SK-N-SH treated with all-trans-retinoic acid at 6 μM for 48 hours (cell line): ENCODE measurements around the gene E2F8.

ENCODE experiments used
- ARNTL ChIP-seq: fragments of 450-650 bp; formaldehyde crosslinking; IDR thresholded peaks from 2 replicates; pipeline ENCODE4 v1.5.0; 2020; ENCODE audit warnings: low read depth, mild to moderate bottlenecking, moderate library complexity, borderline replicate concordance
- GLIS3 ChIP-seq: fragments of 250-450 bp; sonication (Bioruptor Pico); IDR thresholded peaks from 2 replicates; pipeline ENCODE4 v1.5.0; 2020; ENCODE audit warnings: mild to moderate bottlenecking, moderate library complexity
- OSR1 ChIP-seq: fragments of 250-450 bp; sonication (Bioruptor Pico); IDR thresholded peaks from 2 replicates; pipeline ENCODE4 v1.8.0; 2022; ENCODE audit warnings: moderate library complexity, mild to moderate bottlenecking, inconsistent platforms
- PATZ1 ChIP-seq: fragments of 250-450 bp; sonication (Bioruptor Pico); IDR thresholded peaks from 2 replicates; pipeline ENCODE4 v1.8.0; 2020; ENCODE audit warnings: mild to moderate bottlenecking, moderate library complexity, borderline replicate concordance
- PPARA ChIP-seq: fragments of 250-450 bp; sonication (Bioruptor Pico); IDR thresholded peaks from 2 replicates; pipeline ENCODE4 v1.5.0; 2020; ENCODE audit warnings: mild to moderate bottlenecking, borderline replicate concordance
- RARB ChIP-seq: fragments of 250-450 bp; sonication (Bioruptor Pico); IDR thresholded peaks from 2 replicates; pipeline ENCODE4 v1.8.0; 2021; ENCODE audit warnings: mild to moderate bottlenecking, moderate library complexity
- TCF4 ChIP-seq: fragments of 250-450 bp; sonication (Bioruptor Pico); IDR thresholded peaks from 2 replicates; pipeline ENCODE4 v1.8.0; 2021; ENCODE audit warnings: mild to moderate bottlenecking, moderate library complexity, borderline replicate concordance
- ZC3H10 ChIP-seq: fragments of 250-450 bp; sonication (Bioruptor Pico); IDR thresholded peaks from 2 replicates; pipeline ENCODE4 v1.5.1; 2021; ENCODE audit warnings: mild to moderate bottlenecking, moderate library complexity
- ZFP30 ChIP-seq: fragments of 450-650 bp; formaldehyde crosslinking; IDR thresholded peaks from 2 replicates; pipeline ENCODE4 v1.5.0; 2022; ENCODE audit warnings: mild to moderate bottlenecking, moderate library complexity
- TF ChIP-seq, protein P1 (sequence below): fragments of 250-450 bp; sonication (Bioruptor Pico); IDR thresholded peaks from 2 replicates; pipeline ENCODE4 v1.5.0; 2020; ENCODE audit warnings: mild to moderate bottlenecking, moderate library complexity

DNA sequence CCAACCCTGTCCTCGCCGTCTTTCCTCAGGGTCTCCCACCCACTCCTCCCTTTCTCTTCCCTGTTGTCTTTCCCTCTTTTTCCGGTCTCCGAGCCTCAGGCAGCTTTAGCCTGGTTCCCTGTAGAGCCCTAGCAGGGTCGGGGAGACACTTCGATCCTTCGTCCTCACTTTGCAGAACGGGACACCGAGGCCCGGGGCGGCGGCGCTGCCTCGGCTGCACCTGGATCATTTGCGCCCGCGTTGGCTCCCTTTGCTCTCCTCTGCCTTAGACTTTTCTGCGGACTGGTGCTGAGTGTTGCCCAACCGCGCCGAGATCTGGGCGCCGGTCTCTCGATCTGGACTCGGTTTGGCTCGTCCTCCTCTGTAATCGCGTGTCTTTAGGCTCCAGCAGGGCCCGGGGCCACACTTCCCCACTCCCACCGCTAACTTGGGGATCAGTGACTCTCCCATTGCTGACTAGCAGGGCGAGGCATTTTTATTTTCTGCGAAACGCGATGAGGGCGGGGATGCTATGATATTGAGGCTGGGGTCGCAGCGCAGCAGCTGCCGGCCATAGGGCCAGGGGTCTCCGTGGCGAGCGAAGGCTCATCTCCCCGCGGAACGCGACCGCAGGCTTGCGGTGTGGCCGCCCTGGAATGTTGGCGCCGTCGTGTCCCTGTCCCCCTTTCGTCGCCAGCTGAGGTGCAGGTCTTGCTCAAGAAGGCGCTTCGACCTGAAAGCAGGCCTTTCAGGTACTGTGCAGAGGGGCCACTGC is 1.6 kb upstream of the E2F8 start:
- TF ChIP-seq RARB (CRISPR knock-in tag), result no peak
- TF ChIP-seq, protein P1, sequence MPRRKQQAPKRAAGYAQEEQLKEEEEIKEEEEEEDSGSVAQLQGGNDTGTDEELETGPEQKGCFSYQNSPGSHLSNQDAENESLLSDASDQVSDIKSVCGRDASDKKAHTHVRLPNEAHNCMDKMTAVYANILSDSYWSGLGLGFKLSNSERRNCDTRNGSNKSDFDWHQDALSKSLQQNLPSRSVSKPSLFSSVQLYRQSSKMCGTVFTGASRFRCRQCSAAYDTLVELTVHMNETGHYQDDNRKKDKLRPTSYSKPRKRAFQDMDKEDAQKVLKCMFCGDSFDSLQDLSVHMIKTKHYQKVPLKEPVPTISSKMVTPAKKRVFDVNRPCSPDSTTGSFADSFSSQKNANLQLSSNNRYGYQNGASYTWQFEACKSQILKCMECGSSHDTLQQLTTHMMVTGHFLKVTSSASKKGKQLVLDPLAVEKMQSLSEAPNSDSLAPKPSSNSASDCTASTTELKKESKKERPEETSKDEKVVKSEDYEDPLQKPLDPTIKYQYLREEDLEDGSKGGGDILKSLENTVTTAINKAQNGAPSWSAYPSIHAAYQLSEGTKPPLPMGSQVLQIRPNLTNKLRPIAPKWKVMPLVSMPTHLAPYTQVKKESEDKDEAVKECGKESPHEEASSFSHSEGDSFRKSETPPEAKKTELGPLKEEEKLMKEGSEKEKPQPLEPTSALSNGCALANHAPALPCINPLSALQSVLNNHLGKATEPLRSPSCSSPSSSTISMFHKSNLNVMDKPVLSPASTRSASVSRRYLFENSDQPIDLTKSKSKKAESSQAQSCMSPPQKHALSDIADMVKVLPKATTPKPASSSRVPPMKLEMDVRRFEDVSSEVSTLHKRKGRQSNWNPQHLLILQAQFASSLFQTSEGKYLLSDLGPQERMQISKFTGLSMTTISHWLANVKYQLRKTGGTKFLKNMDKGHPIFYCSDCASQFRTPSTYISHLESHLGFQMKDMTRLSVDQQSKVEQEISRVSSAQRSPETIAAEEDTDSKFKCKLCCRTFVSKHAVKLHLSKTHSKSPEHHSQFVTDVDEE (CRISPR knock-in tag), result no peak
- no peak for TF ChIP-seq GLIS3 (CRISPR knock-in tag)
- TF ChIP-seq ZC3H10, result no peak
- TF ChIP-seq ZFP30 (CRISPR knock-in tag), result no peak
- no peak for TF ChIP-seq ARNTL
- TF ChIP-seq PATZ1 (CRISPR knock-in tag), result no peak
- no peak for TF ChIP-seq PPARA
- TF ChIP-seq OSR1 (CRISPR knock-in tag), result no peak
- TF ChIP-seq TCF4, result no peak
